GM23338 (cell line): ENCODE measurements around the gene COL9A2. TPM values are rescaled to one million over a fixed set of nuclear protein-coding genes. Genes with fewer than 3 reads are reported as not detected.

Source experiments
- ATAC-seq: fragments of 200-7000 bp; cut with Tn5 transposase; 3 replicates; pipeline ENCODE4 v1.9.1; 2020
- DNase-seq: peaks from one replicate; pipeline ENCODE4 v3.0.0-alpha.2; 2015; ENCODE audit warnings: low spot score
- H2AFZ ChIP-seq: fragments of 200-600 bp; sonication (generic); 2 replicates; pipeline ENCODE4 v1.8.0; 2016; ENCODE audit warnings: antibody characterized with exemption, mild to moderate bottlenecking, moderate library complexity
- H3F3A ChIP-seq: fragments of 200-600 bp; sonication (generic); replicated peaks from 2 replicates; pipeline ENCODE4 v1.8.0; 2017; ENCODE audit warnings: antibody characterized with exemption, mixed run types, low read depth
- H3K27ac ChIP-seq: fragments of 200-600 bp; sonication (generic); 2 replicates; pipeline ENCODE4 v1.6.1; 2016; ENCODE audit warnings: low read depth
- H3K27me3 ChIP-seq: fragments of 200-600 bp; sonication (generic); 2 replicates; pipeline ENCODE4 v1.8.0; 2016; ENCODE audit warnings: mild to moderate bottlenecking, mixed run types, moderate library complexity; ENCODE audit not compliant: insufficient read depth
- H3K36me3 ChIP-seq: fragments of 200-600 bp; sonication (generic); 2 replicates; pipeline ENCODE4 v1.8.0; 2016; ENCODE audit warnings: mild to moderate bottlenecking; ENCODE audit not compliant: insufficient read depth
- H3K4me1 ChIP-seq: fragments of 200-600 bp; sonication (generic); 2 replicates; pipeline ENCODE4 v1.8.0; 2016; ENCODE audit warnings: mild to moderate bottlenecking, moderate library complexity; ENCODE audit not compliant: insufficient read depth
- H3K4me2 ChIP-seq: fragments of 200-600 bp; sonication (generic); 2 replicates; pipeline ENCODE4 v1.7.1; 2017; ENCODE audit warnings: mixed run types
- H3K4me3 ChIP-seq: fragments of 200-600 bp; sonication (generic); 2 replicates; pipeline ENCODE4 v1.6.1; 2016; ENCODE audit warnings: mixed run types
- H3K79me2 ChIP-seq: fragments of 200-600 bp; sonication (generic); replicated peaks from 2 replicates; pipeline ENCODE4 v1.8.0; 2017; ENCODE audit warnings: mild to moderate bottlenecking; ENCODE audit not compliant: insufficient read depth
- H3K9me2 ChIP-seq: fragments of 200-600 bp; sonication (generic); 2 replicates; pipeline ENCODE4 v1.8.0; 2017; ENCODE audit not compliant: insufficient read depth
- H4K20me1 ChIP-seq: fragments of 200-600 bp; sonication (generic); replicated peaks from 2 replicates; pipeline ENCODE4 v1.8.0; 2017; ENCODE audit warnings: mild to moderate bottlenecking; ENCODE audit not compliant: insufficient read depth
- H3K27ac Mint-ChIP-seq: 2 replicates; pipeline ENCODE4 v1.8.0; 2020; ENCODE audit warnings: inconsistent platforms, mild to moderate bottlenecking, moderate library complexity, mixed read lengths
- H3K27me3 Mint-ChIP-seq: 3 replicates; pipeline ENCODE4 v1.8.0; 2022; ENCODE audit warnings: low read depth, mild to moderate bottlenecking, moderate library complexity, mixed read lengths, inconsistent platforms; ENCODE audit not compliant: insufficient read depth, poor library complexity
- H3K36me3 Mint-ChIP-seq: 3 replicates; pipeline ENCODE4 v1.8.0; 2021; ENCODE audit warnings: low read depth, mild to moderate bottlenecking, inconsistent platforms, moderate library complexity, mixed read lengths
- H3K4me1 Mint-ChIP-seq: 3 replicates; pipeline ENCODE4 v1.8.0; 2020; ENCODE audit warnings: mild to moderate bottlenecking, inconsistent platforms, mixed read lengths
- H3K4me3 Mint-ChIP-seq: 3 replicates; pipeline ENCODE4 v1.8.0; 2021; ENCODE audit warnings: moderate library complexity, mild to moderate bottlenecking, inconsistent platforms, mixed read lengths
- H3K9me3 Mint-ChIP-seq: 3 replicates; pipeline ENCODE4 v1.8.0; 2020; ENCODE audit warnings: moderate library complexity, mild to moderate bottlenecking, inconsistent platforms, mixed read lengths
- CREB1 ChIP-seq: fragments of 250-450 bp; sonication (Bioruptor Pico); IDR thresholded peaks from 2 replicates; pipeline ENCODE4 v1.5.0; 2020; ENCODE audit warnings: low read depth, mild to moderate bottlenecking, moderate library complexity
- EZH2 ChIP-seq: fragments of 200-600 bp; sonication (generic); IDR thresholded peaks from one replicate; pipeline ENCODE4 v1.8.0; 2017; ENCODE audit warnings: antibody characterized with exemption, mild to moderate bottlenecking, low read depth; ENCODE audit not compliant: unreplicated experiment
- EZH2phosphoT487 ChIP-seq: fragments of 200-600 bp; sonication (generic); IDR thresholded peaks from one replicate; pipeline ENCODE4 v1.8.1; 2018; ENCODE audit warnings: antibody characterized with exemption; ENCODE audit not compliant: unreplicated experiment
- JUNB ChIP-seq: IDR thresholded peaks from one replicate; pipeline ENCODE4 v1.6.1; 2016; ENCODE audit warnings: antibody characterized with exemption; ENCODE audit not compliant: unreplicated experiment
- NANOG ChIP-seq: IDR thresholded peaks from 2 replicates; pipeline ENCODE4 v1.6.1; 2016; ENCODE audit warnings: antibody characterized with exemption, borderline replicate concordance
- STAT1 ChIP-seq: IDR thresholded peaks from one replicate; pipeline ENCODE4 v1.6.1; 2016; ENCODE audit warnings: antibody characterized with exemption; ENCODE audit not compliant: unreplicated experiment
- ZNF114 ChIP-seq: fragments of 250-450 bp; sonication (Bioruptor Pico); IDR thresholded peaks from 2 replicates; pipeline ENCODE4 v1.5.0; 2020; ENCODE audit warnings: mild to moderate bottlenecking, moderate library complexity
- polyA plus RNA-seq: library from polyadenylated mRNA; unstranded; fragments of >200 nt; fragmentation: Nextera tagmentation; extraction: Ambion mirVana; gene quantifications from 2 replicates; pipeline ENCODE4 v1.2.1, GENCODE V29; 2016
- total RNA-seq: library from RNA; depleted of rRNA; stranded (reverse); fragments of >200 nt; shearing (Covaris generic); gene quantifications from 2 replicates; pipeline ENCODE4 v1.2.3, GENCODE V29; 2014
- TF ChIP-seq, protein P1 (sequence below): IDR thresholded peaks from 2 replicates; pipeline ENCODE4 v1.6.1; 2016; ENCODE audit warnings: antibody characterized with exemption
- TF ChIP-seq, protein P2 (sequence below): fragments of 250-450 bp; sonication (Bioruptor Pico); IDR thresholded peaks from 2 replicates; pipeline ENCODE4 v1.5.0; 2020; ENCODE audit warnings: mild to moderate bottlenecking, moderate library complexity
- TF ChIP-seq, protein P3 (sequence below), 2 experiments: fragments of 200-600 bp in 1 of 2; sonication (generic) in 1 of 2; conservative IDR thresholded peaks; 2 replicates each; pipeline versions ENCODE4 v1.5.1 to v1.6.1; 2016 to 2017; ENCODE audit warnings: antibody characterized with exemption in 2 of 2, low read depth in 2 of 2, mild to moderate bottlenecking in 2 of 2, moderate library complexity in 1 of 2
- TF ChIP-seq, protein P4 (sequence below): IDR thresholded peaks from one replicate; pipeline ENCODE4 v1.6.1; 2018; ENCODE audit warnings: antibody characterized with exemption; ENCODE audit not compliant: unreplicated experiment

The COL9A2 gene
- total and polyA plus RNA-seq, 2 experiments from 2014 or later = 2.6 to 2.8 TPM

DNA sequence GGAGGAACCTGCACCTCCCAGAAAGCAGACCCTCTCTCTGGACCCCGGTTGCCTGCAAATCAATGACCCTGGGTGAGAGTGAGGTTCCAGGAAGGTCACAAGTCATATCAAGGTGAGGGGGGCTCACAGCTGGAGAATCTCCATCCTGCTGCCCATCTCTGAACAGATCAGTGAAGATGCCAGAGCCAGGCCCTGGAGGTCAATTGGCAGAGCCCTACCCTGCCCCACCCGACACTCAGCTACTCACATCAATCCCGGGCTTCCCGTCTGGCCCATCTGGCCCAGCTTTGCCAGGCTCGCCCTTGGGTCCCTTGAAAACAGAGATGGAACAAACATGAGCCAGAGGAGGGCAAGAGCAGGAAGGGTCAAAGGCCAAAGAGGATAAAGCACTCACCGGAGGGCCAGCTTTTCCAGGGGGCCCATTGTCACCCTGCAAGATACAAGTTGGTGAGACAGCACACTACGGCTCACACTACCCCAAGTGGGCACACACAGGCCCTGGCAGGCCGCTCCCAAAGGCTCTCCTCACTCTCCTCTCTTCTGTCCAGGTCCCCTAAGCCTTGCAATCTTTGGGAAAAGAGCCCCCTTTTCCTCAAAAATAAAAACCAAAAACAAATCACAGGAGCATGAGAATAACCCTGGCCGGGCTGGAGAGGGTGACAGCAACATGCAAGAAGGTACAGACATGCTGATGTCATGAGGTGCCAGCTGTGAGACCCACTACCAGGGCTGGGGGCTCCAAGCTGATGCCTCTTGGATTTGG, 2.9 kb downstream of the COL9A2 start (continued):
- no peak for TF ChIP-seq NANOG

DNA sequence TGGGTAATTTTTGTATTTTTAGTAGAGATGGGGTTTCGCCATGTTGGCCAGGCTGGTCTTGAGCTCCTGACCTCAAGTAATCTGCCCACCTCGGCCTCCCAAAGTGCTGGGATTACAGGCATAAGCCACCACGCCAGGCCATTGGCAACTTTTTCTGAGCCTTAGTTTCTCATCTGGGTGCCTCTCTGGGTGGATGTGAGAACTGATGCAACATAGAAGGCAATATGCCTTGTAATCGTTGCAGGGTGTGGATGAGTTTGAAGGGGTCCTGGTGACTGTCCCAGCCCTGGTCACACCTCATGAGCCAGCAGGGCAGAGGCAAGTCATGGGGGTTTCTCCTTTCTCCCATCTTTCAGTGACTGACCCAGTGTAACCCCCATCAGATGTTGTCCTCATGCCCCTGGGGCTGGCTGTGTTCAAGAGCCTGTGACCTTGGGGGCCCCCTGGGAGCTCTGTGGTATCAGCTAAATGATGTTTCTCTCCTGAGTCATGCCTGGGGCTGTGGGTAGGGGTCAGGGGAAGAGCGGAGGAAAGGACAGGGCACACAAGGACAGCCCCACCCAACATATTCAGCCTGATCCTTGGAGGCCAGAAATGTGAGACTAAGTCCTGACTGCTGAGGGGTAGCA, 3.6 kb downstream of the COL9A2 start:
- no peak for ATAC-seq
- Histone ChIP-seq H3K27ac (no peak overlapping the region), H3K9me2 (no peaks in the 10 kb centered on the region), H3K79me2 (no peaks in the 10 kb centered on the region), H4K20me1 (no peaks in the 10 kb centered on the region), H2AFZ (no peak overlapping the region), H3K4me3 (no peak overlapping the region), H3K4me2 (no peak overlapping the region), H3F3A (no peaks in the 10 kb centered on the region), H3K4me1 (peaks cover 19% of the 10 kb centered on the region), H3K27me3 (peaks cover 63% of the 10 kb centered on the region), H3K36me3 (no peaks in the 10 kb centered on the region)
- Mint-ChIP-seq H3K9me3 (no peaks in the 10 kb centered on the region), H3K36me3 (no peaks in the 10 kb centered on the region; the same call in 2 of the 3 replicates), H3K27ac (no peak overlapping the region), H3K4me1 (peaks cover 20% of the 10 kb centered on the region), H3K4me3 (no peak overlapping the region), H3K27me3 (peaks cover 47% of the 10 kb centered on the region)
- no peak for DNase-seq
- TF ChIP-seq, protein P1, sequence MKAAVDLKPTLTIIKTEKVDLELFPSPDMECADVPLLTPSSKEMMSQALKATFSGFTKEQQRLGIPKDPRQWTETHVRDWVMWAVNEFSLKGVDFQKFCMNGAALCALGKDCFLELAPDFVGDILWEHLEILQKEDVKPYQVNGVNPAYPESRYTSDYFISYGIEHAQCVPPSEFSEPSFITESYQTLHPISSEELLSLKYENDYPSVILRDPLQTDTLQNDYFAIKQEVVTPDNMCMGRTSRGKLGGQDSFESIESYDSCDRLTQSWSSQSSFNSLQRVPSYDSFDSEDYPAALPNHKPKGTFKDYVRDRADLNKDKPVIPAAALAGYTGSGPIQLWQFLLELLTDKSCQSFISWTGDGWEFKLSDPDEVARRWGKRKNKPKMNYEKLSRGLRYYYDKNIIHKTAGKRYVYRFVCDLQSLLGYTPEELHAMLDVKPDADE = no peak
- TF ChIP-seq STAT1 (no peak), EZH2 (no peak), CREB1 (CRISPR knock-in tag) (no peak), JUNB (no peak), EZH2phosphoT487 (no peak), NANOG (no peak), ZNF114 (CRISPR knock-in tag) (no peak)
- TF ChIP-seq, protein P2, sequence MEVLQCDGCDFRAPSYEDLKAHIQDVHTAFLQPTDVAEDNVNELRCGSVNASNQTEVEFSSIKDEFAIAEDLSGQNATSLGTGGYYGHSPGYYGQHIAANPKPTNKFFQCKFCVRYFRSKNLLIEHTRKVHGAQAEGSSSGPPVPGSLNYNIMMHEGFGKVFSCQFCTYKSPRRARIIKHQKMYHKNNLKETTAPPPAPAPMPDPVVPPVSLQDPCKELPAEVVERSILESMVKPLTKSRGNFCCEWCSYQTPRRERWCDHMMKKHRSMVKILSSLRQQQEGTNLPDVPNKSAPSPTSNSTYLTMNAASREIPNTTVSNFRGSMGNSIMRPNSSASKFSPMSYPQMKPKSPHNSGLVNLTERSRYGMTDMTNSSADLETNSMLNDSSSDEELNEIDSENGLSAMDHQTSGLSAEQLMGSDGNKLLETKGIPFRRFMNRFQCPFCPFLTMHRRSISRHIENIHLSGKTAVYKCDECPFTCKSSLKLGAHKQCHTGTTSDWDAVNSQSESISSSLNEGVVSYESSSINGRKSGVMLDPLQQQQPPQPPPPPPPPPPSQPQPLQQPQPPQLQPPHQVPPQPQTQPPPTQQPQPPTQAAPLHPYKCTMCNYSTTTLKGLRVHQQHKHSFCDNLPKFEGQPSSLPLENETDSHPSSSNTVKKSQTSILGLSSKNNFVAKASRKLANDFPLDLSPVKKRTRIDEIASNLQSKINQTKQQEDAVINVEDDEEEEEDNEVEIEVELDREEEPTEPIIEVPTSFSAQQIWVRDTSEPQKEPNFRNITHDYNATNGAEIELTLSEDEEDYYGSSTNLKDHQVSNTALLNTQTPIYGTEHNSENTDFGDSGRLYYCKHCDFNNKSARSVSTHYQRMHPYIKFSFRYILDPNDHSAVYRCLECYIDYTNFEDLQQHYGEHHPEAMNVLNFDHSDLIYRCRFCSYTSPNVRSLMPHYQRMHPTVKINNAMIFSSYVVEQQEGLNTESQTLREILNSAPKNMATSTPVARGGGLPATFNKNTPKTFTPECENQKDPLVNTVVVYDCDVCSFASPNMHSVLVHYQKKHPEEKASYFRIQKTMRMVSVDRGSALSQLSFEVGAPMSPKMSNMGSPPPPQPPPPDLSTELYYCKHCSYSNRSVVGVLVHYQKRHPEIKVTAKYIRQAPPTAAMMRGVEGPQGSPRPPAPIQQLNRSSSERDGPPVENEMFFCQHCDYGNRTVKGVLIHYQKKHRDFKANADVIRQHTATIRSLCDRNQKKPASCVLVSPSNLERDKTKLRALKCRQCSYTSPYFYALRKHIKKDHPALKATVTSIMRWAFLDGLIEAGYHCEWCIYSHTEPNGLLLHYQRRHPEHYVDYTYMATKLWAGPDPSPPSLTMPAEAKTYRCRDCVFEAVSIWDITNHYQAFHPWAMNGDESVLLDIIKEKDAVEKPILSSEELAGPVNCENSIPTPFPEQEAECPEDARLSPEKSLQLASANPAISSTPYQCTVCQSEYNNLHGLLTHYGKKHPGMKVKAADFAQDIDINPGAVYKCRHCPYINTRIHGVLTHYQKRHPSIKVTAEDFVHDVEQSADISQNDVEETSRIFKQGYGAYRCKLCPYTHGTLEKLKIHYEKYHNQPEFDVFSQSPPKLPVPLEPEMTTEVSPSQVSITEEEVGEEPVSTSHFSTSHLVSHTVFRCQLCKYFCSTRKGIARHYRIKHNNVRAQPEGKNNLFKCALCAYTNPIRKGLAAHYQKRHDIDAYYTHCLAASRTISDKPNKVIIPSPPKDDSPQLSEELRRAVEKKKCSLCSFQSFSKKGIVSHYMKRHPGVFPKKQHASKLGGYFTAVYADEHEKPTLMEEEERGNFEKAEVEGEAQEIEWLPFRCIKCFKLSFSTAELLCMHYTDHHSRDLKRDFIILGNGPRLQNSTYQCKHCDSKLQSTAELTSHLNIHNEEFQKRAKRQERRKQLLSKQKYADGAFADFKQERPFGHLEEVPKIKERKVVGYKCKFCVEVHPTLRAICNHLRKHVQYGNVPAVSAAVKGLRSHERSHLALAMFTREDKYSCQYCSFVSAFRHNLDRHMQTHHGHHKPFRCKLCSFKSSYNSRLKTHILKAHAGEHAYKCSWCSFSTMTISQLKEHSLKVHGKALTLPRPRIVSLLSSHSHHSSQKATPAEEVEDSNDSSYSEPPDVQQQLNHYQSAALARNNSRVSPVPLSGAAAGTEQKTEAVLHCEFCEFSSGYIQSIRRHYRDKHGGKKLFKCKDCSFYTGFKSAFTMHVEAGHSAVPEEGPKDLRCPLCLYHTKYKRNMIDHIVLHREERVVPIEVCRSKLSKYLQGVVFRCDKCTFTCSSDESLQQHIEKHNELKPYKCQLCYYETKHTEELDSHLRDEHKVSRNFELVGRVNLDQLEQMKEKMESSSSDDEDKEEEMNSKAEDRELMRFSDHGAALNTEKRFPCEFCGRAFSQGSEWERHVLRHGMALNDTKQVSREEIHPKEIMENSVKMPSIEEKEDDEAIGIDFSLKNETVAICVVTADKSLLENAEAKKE (CRISPR knock-in tag) = no peak
- TF ChIP-seq, protein P3, sequence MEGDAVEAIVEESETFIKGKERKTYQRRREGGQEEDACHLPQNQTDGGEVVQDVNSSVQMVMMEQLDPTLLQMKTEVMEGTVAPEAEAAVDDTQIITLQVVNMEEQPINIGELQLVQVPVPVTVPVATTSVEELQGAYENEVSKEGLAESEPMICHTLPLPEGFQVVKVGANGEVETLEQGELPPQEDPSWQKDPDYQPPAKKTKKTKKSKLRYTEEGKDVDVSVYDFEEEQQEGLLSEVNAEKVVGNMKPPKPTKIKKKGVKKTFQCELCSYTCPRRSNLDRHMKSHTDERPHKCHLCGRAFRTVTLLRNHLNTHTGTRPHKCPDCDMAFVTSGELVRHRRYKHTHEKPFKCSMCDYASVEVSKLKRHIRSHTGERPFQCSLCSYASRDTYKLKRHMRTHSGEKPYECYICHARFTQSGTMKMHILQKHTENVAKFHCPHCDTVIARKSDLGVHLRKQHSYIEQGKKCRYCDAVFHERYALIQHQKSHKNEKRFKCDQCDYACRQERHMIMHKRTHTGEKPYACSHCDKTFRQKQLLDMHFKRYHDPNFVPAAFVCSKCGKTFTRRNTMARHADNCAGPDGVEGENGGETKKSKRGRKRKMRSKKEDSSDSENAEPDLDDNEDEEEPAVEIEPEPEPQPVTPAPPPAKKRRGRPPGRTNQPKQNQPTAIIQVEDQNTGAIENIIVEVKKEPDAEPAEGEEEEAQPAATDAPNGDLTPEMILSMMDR (conservative IDR thresholded peaks at IDR 0.05; ENCODE audit: low read depth in 2 of 2) = no peak
- TF ChIP-seq, protein P4, sequence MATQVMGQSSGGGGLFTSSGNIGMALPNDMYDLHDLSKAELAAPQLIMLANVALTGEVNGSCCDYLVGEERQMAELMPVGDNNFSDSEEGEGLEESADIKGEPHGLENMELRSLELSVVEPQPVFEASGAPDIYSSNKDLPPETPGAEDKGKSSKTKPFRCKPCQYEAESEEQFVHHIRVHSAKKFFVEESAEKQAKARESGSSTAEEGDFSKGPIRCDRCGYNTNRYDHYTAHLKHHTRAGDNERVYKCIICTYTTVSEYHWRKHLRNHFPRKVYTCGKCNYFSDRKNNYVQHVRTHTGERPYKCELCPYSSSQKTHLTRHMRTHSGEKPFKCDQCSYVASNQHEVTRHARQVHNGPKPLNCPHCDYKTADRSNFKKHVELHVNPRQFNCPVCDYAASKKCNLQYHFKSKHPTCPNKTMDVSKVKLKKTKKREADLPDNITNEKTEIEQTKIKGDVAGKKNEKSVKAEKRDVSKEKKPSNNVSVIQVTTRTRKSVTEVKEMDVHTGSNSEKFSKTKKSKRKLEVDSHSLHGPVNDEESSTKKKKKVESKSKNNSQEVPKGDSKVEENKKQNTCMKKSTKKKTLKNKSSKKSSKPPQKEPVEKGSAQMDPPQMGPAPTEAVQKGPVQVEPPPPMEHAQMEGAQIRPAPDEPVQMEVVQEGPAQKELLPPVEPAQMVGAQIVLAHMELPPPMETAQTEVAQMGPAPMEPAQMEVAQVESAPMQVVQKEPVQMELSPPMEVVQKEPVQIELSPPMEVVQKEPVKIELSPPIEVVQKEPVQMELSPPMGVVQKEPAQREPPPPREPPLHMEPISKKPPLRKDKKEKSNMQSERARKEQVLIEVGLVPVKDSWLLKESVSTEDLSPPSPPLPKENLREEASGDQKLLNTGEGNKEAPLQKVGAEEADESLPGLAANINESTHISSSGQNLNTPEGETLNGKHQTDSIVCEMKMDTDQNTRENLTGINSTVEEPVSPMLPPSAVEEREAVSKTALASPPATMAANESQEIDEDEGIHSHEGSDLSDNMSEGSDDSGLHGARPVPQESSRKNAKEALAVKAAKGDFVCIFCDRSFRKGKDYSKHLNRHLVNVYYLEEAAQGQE = no peak
